ENCODE measurements around the gene EDDM13. TPM values are rescaled to one million over a fixed set of nuclear protein-coding genes. Genes with fewer than 3 reads are reported as not detected.
A peak's percentile ranks its signal among the peaks of the same experiment; 100 is the strongest.

The EDDM13 gene
- total RNA-seq, 6 donors from 2014 or later = 0.89 to 1.2 TPM; not detected in 4

DNA sequence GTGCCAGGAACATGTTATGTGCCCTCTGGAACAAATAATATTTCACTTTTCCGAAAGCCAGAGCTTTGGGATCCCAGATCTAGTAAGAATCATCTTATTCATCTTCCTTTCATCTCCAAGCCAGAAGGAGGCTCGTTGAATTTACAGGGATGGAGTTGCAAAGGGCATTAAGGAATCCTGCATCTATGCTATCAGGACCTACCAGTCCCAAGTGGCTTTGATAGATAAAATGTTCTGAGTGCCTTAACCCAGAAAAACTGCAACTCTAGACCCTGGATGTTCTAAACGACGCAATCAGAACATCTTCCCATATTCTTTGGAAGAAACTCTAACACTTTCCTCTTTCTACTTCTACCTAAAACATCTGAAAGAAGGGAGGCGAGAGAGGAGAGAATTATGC is 9.2 kb upstream of the EDDM13 start:
- Histone ChIP-seq H3K36me3 (no peaks in the 10 kb centered on the region), H3K9me3 (no peaks in the 10 kb centered on the region), H3K27ac (no peak overlapping the region), H3K4me1 (no peaks in the 10 kb centered on the region), H3K4me3 (no peak overlapping the region), H3K27me3 (no peaks in the 10 kb centered on the region)
- TF ChIP-seq EP300 (IDR thresholded peaks at IDR 0.05) = no peak
- no peak for TF ChIP-seq POLR2A (IDR thresholded peaks at IDR 0.05)
- TF ChIP-seq, protein P1, sequence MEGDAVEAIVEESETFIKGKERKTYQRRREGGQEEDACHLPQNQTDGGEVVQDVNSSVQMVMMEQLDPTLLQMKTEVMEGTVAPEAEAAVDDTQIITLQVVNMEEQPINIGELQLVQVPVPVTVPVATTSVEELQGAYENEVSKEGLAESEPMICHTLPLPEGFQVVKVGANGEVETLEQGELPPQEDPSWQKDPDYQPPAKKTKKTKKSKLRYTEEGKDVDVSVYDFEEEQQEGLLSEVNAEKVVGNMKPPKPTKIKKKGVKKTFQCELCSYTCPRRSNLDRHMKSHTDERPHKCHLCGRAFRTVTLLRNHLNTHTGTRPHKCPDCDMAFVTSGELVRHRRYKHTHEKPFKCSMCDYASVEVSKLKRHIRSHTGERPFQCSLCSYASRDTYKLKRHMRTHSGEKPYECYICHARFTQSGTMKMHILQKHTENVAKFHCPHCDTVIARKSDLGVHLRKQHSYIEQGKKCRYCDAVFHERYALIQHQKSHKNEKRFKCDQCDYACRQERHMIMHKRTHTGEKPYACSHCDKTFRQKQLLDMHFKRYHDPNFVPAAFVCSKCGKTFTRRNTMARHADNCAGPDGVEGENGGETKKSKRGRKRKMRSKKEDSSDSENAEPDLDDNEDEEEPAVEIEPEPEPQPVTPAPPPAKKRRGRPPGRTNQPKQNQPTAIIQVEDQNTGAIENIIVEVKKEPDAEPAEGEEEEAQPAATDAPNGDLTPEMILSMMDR (IDR thresholded peaks at IDR 0.05) = no peak
- no peak for TF ChIP-seq POLR2AphosphoS5 (IDR thresholded peaks at IDR 0.05)
- WGBS, 2 donors = 85 to 89% methylated on average over 5 of the region's 5 CpGs
- ATAC-seq (ENCODE audit: low FRiP score in 2 of 2) = no peak
- no peak for DNase-seq

DNA sequence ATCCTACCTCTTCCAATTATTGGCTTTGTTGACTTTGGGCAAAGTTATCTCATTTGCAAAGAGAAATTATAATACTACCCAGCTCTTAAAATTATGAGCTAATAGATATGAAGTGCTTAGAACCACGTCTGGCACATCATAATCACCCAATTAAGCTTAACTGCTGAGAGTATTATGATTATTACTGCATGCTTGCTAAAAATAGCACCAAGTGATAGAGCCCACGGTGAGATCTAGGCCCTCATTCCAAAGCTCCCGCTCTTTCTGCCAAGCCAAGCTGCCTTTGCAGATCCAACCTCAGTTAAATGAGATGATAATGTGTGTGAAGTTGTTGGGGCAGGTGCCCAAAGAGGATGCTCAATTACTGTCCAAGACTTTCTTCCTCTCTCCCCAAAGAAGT is 6.5 kb upstream of the EDDM13 start:
- Histone ChIP-seq H3K27ac (no peak overlapping the region), H3K27me3 (no peaks in the 10 kb centered on the region), H3K4me3 (no peak overlapping the region), H3K36me3 (no peaks in the 10 kb centered on the region), H3K4me1 (peaks cover 0 to 2% (median 0%) of the 10 kb centered on the region in 4 donors), H3K9me3 (no peaks in the 10 kb centered on the region)
- TF ChIP-seq POLR2A (IDR thresholded peaks at IDR 0.05) (no peak), POLR2AphosphoS5 (IDR thresholded peaks at IDR 0.05) (no peak), EP300 (IDR thresholded peaks at IDR 0.05) (no peak)
- TF ChIP-seq, protein P1 (IDR thresholded peaks at IDR 0.05) = no peak
- 62 to 76% methylated on average over 3 of the region's 3 CpGs for WGBS, 2 donors
- no peak for ATAC-seq (ENCODE audit: low FRiP score in 2 of 2)
- no peak for DNase-seq

DNA sequence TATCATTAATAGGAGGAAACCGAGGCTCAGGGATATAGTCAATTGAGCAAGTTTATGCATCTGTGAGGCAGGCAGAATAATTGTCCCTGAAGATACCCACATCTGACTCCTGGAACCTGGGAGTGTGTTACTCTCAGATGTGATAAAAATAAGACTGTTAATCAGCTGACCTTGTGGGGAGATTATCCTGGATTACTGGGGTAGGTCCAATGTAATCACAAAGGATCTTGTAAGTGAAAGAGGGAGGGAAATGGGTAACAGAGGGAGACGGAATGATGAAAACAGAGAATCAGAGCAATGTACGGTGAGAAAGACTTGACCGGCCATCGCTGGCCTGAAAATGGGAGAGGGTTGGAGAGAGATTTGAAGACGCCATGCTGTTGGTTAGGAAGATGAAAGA is 3.2 kb upstream of the EDDM13 start:
- TF ChIP-seq, protein P1 (IDR thresholded peaks at IDR 0.05) = no peak
- TF ChIP-seq EP300 (IDR thresholded peaks at IDR 0.05) (no peak), POLR2A (IDR thresholded peaks at IDR 0.05) (no peak), POLR2AphosphoS5 (IDR thresholded peaks at IDR 0.05) (no peak)
- 96 to 97% methylated on average over 6 of the region's 6 CpGs for WGBS, 2 donors
- ATAC-seq (ENCODE audit: low FRiP score in 2 of 2) = no peak

DNA sequence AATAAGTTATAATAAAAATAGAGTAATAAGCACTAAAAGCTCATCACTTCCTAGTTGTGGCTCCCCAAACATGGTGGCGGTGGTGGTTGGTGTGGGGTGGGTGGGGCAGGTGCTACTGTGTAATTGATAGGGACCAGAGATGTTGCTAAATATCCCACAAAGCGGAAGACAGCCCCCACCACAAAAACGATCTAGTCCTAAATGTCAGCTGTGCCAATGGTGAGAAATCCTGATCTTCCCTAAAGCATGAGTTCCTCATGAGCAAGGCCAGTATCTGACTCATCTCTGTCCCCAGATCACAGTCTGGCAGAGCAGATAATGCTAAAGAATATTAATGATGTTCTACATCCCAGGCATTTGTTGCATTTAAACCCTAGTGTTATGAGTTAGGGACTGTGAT is 1.9 kb upstream of the EDDM13 start:
- no peak overlapping the region for H3K27ac ChIP-seq
- WGBS, 2 donors = 72 to 77% methylated on average over 3 of the region's 3 CpGs
- no peak overlapping the region for H3K4me3 ChIP-seq
- H3K27me3 ChIP-seq = no peaks in the 10 kb centered on the region
- DNase-seq (peak in 1 of 2 donors; percentile 43), ATAC-seq (ENCODE audit: low FRiP score in 2 of 2) (peak in 1 of 2 donors; percentile 61)
- H3K9me3 ChIP-seq = no peaks in the 10 kb centered on the region
- peaks cover 0 to 6% (median 0%) of the 10 kb centered on the region in 4 donors for H3K4me1 ChIP-seq
- TF ChIP-seq POLR2AphosphoS5 (IDR thresholded peaks at IDR 0.05) = no peak
- TF ChIP-seq POLR2A (IDR thresholded peaks at IDR 0.05) = no peak
- no peak for TF ChIP-seq EP300 (IDR thresholded peaks at IDR 0.05)
- TF ChIP-seq, protein P1 (IDR thresholded peaks at IDR 0.05) = no peak
- no peaks in the 10 kb centered on the region for H3K36me3 ChIP-seq

More for the DNA sequence above, 3.2 kb upstream of the EDDM13 start:
- no peak for DNase-seq
- Histone ChIP-seq H3K27me3 (no peaks in the 10 kb centered on the region), H3K27ac (no peak overlapping the region), H3K9me3 (no peaks in the 10 kb centered on the region), H3K36me3 (no peaks in the 10 kb centered on the region), H3K4me3 (no peak overlapping the region), H3K4me1 (peaks cover 0 to 6% (median 0%) of the 10 kb centered on the region in 4 donors)

DNA sequence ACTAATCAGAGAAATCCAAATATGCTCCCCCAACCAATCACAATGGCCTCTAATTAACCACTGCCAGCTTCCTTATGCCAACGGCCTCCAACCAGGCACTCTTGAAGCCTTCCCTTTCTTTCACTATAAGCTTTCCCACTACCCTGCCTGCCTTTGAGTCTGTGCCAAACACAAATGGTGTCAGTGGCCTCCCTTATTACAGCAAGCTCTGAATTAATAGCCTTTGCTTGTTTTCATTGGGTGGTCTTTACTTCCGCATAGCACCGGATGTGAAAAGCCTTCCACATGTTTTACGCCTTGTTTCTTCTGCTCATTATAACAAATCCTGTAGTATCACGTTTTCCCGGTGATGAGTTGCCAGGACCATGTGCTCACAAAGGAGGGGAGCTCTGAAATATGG is 1.4 kb upstream of the EDDM13 start:
- H3K4me3 ChIP-seq = no peak overlapping the region
- H3K27ac ChIP-seq = no peak overlapping the region
- WGBS, 2 donors = 77 to 82% methylated on average over 6 of the region's 6 CpGs
- H3K9me3 ChIP-seq = no peaks in the 10 kb centered on the region
- no peak for DNase-seq
- H3K27me3 ChIP-seq = no peaks in the 10 kb centered on the region
- H3K36me3 ChIP-seq = no peaks in the 10 kb centered on the region
- no peak for ATAC-seq (ENCODE audit: low FRiP score in 2 of 2)
- peaks cover 0 to 6% (median 0%) of the 10 kb centered on the region in 4 donors for H3K4me1 ChIP-seq
- TF ChIP-seq POLR2A (IDR thresholded peaks at IDR 0.05) (no peak), POLR2AphosphoS5 (IDR thresholded peaks at IDR 0.05) (no peak), EP300 (IDR thresholded peaks at IDR 0.05) (no peak)
- TF ChIP-seq, protein P1 (IDR thresholded peaks at IDR 0.05) = no peak
